T-helper 1 cell treated with Interleukin-12 subunit alpha and Interleukin-12 subunit beta and Interleukin-4 antibody, amounts not matched to agents 30 μg/mL and 1 μg/mL, for 36 hours (primary cell): ENCODE measurements around the gene KLHL35.
A peak's percentile ranks its signal among the peaks of the same experiment; 100 is the strongest.

ENCODE experiments used
- H3K27ac Mint-ChIP-seq: one replicate; pipeline ENCODE4 v1.8.0; 2021; ENCODE audit warnings: mild to moderate bottlenecking, mixed read lengths
- H3K27me3 Mint-ChIP-seq: one replicate; pipeline ENCODE4 v1.8.0; 2021; ENCODE audit warnings: low read depth, mixed read lengths
- H3K36me3 Mint-ChIP-seq: one replicate; pipeline ENCODE4 v1.8.0; 2021; ENCODE audit warnings: low read depth, mixed read lengths
- H3K4me1 Mint-ChIP-seq: one replicate; pipeline ENCODE4 v1.8.0; 2021; ENCODE audit warnings: low read depth, mixed read lengths
- H3K4me3 Mint-ChIP-seq: one replicate; pipeline ENCODE4 v1.8.0; 2021; ENCODE audit warnings: mild to moderate bottlenecking, moderate library complexity, mixed read lengths
- H3K9me3 Mint-ChIP-seq: one replicate; pipeline ENCODE4 v1.8.0; 2021; ENCODE audit warnings: mixed read lengths

Gene KLHL35, protein sequence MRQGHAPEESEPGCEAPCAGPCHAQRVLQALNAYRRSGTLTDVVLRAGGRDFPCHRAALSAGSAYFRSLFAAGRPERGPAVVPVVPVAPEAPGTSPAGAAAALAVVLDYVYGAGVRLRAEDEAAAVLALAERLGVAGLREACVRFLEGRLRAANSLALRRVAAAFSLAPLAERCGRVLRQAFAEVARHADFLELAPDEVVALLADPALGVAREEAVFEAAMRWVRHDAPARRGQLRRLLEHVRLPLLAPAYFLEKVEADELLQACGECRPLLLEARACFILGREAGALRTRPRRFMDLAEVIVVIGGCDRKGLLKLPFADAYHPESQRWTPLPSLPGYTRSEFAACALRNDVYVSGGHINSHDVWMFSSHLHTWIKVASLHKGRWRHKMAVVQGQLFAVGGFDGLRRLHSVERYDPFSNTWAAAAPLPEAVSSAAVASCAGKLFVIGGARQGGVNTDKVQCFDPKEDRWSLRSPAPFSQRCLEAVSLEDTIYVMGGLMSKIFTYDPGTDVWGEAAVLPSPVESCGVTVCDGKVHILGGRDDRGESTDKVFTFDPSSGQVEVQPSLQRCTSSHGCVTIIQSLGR

DNA sequence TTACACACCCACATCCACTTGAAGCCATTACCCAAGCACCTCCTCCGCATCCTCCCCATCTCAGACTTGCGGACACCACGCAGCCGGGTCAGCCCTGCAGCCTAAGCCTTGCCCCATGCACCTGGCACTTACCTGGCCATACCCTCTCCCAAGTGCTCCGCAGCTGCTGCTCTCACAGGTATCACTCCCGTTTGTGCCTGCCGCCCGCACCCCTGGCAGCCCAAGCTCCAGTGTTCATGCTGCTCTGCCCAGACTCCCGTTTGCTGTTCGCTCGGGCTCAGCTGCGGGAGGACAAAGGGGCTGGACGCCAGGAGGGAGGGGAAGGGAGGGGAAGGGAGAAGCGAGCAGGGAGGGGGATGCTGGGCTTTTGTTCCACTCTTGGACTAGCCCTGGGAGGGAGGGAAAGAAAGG, at the start of gene KLHL35:
TSS of gene KLHL35 (minus strand) at position 293 of the 411 bp plus-strand sequence. CDS start 2,574 bp downstream, outside the sequence.
- peaks cover 50% of the 10 kb centered on the region for H3K27me3 Mint-ChIP-seq
- H3K27ac Mint-ChIP-seq, result no peak within 1 kb of the TSS
- H3K36me3 Mint-ChIP-seq, result peaks cover 12% of the 10 kb centered on the region
- H3K4me1 Mint-ChIP-seq, result peaks cover 21% of the 10 kb centered on the region
- H3K9me3 Mint-ChIP-seq, result peaks cover 6% of the 10 kb centered on the region
- H3K4me3 Mint-ChIP-seq, result no peak within 1 kb of the TSS

DNA sequence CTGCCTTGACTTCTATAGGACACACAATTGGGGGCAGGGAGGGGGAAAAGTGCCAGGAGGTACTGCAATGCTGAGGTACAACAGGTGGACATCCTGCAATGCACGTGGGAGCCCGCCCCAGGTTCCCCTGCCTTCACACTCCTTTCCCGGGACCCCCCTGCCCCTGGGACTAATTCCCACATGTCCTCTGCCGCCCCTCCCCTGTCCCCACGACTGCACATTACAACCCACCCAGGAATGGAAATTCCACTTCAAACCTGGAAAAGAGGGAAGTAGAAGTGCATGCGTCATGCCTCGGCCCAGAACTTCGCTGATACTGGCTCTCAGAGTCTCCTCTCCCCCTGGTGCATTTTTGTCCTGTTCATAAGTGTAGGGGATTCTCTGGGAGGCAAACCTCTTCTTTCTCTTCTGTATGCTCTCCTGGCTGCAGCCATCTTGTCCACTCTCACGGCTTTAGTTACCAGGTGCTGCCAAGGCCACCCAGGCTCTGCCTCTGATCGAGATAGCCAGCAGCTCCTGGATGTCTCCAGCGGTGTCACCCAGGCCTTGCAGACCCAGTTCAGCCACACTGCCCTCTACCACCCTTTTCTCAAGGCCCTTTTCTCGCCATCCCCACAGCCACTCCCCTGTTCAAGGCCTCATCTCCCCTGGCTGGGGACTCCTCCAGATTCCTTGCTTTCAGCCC, 49.1 kb upstream of the KLHL35 start:
- Mint-ChIP-seq H3K27me3 (no peaks in the 10 kb centered on the region), H3K4me3 (no peak overlapping the region), H3K27ac (no peak overlapping the region)

DNA sequence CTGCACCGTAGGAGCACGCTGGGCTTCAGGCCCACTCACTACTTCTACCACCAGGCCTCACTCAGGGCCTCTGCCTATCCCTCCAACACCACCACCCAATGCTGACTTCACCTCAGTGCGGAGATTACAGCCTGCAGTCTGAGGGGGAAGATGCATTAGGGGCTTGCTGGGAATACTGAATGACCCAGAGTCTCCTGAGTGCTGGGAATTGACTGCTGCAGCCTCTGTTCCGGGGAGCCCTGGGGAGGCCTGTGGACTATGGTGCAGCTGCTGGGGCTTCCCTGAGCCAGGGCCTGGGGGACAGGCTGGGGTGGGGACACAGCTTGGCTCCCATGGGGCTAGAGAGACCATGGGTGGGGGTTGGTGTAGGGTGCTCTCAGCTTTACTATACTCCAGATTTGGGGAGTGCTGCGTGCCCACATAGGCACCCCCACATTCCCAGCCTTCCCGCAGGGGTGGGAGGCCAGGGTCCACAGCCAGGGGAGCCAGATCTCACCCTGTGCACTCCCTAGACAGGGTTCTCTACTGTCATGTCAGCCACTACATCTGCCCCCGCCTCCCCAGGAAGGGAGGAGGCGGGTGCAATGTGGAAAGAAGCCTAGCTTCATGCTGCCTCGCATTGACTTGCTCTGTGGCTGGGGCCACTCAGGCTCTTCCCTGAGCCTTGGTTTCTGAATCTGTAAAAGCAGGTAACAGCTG, 48.4 kb upstream of the KLHL35 start:
- no peak overlapping the region for H3K27ac Mint-ChIP-seq
- no peaks in the 10 kb centered on the region for H3K36me3 Mint-ChIP-seq
- H3K9me3 Mint-ChIP-seq, result no peaks in the 10 kb centered on the region
- no peak overlapping the region for H3K4me3 Mint-ChIP-seq
- H3K4me1 Mint-ChIP-seq, result no peaks in the 10 kb centered on the region
- H3K27me3 Mint-ChIP-seq, result no peaks in the 10 kb centered on the region

More for the DNA sequence above, 49.1 kb upstream of the KLHL35 start:
- Mint-ChIP-seq H3K9me3 (no peaks in the 10 kb centered on the region), H3K36me3 (no peaks in the 10 kb centered on the region), H3K4me1 (peaks cover 3% of the 10 kb centered on the region)

DNA sequence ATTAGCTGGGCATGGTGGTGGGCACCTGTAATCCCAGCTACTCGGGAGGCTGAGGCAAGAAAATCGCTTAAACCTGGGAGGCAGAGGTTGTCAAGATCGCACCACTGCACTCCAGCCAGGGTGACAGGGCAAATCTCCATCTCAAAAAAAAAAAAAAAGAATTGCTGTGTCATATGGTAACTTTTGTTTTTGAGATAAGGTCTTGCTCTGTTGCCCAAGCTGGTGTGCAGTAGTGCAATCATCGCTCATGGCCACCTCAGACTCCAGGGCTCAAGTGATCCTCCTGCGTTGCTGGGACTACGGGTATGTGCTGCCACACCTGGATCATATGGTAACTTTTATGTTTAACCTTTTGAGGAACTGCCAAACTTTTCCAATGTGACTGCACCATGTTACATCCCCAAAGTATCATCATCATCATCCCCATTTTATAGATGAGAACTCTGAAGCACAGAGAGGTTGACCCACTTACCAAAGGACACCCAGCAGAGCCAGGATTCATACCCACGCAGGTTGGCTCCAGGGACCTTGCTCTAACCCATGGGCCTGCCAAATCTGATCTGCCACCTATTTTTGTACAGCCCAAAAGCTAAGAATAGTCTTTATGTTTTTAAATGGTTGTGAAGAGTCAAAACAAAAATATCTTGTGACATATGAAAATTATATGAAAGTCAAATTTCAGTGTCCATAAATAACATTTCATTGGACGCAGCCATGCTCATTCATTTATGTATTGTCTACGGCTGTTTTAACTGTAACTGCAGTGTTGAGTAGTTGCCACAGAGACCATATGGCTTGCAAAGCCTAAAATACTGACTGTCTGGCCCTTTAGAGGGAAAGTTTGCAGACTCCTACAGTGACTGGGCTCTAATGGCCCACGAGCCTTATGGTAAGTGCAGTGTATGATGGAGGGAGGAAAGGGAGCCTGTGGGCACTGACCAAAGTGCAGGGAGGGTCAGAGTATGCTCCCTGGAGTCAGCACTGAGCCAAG, 47.5 kb upstream of the KLHL35 start:
- H3K4me3 Mint-ChIP-seq, result no peak overlapping the region
- no peaks in the 10 kb centered on the region for H3K36me3 Mint-ChIP-seq
- no peaks in the 10 kb centered on the region for H3K9me3 Mint-ChIP-seq
- H3K27me3 Mint-ChIP-seq, result no peaks in the 10 kb centered on the region
- H3K27ac Mint-ChIP-seq, result no peak overlapping the region
- H3K4me1 Mint-ChIP-seq, result peaks cover 6% of the 10 kb centered on the region

DNA sequence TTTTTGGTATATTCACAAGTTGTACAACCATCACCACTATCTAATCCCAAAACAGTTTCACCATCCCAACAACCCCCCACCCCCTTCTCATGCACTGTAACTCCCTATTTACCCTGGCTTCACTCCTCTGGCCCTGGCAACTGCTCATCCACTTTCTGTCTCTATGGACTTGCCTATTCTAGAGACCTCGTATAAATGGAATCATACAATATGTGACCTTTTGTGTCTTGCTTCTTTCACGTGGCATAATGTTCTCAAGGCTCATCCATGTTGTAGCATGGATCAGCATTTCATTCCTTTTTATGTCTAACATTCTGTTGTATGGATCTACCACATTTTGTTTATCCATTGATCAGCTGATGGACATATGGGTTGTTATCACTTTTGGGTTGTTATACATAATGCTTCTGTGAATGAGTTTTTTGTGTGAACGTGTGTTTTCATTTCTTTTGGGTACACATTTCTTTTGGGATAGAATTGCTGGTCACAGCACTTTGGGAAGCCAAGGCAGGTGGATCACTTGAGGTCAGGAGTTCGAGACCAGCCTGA, 46.7 kb upstream of the KLHL35 start:
- H3K4me1 Mint-ChIP-seq, result peaks cover 14% of the 10 kb centered on the region
- no peak overlapping the region for H3K4me3 Mint-ChIP-seq
- H3K36me3 Mint-ChIP-seq, result no peaks in the 10 kb centered on the region
- H3K27ac Mint-ChIP-seq, result no peak overlapping the region
- no peaks in the 10 kb centered on the region for H3K9me3 Mint-ChIP-seq
- H3K27me3 Mint-ChIP-seq, result no peaks in the 10 kb centered on the region

DNA sequence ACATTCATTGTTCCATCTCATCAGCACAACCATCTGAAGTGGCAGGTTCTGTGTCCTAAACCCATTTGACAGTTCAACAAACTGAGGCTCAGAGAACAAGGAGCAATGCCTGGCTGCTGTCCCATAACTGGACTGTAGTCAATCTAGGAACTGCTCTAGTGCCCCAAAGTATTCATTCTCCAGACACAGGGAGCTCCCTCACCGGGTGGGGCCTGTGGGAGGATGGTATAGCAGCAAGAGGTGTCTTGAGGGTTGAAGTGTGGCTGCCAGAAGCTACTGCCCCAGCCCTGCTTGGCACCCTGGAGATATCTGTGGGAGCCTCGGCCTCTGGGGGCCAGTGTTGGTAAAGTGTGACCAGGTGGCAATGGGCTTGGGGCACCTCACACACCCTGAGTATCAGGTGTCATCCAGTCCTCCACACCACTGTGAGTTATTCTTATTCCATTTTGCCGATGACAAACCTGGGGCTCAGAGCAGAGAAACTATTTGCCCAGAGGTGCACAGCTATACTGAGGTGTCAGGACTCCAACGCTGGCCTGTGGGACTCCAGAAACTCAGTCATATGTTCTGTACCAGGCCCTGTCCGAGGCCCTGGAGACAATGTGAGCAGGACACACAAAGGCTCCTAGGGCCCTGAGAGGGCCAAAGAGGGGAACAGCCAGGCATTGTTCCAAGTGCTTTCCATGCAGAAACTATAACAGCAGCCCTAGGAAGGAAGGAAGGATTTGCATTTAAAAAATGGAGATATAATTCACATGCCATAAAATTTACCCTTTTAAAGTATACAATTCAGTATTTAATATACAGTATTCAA, 46.0 kb upstream of the KLHL35 start:
- H3K27me3 Mint-ChIP-seq, result no peaks in the 10 kb centered on the region
- H3K4me1 Mint-ChIP-seq, result peaks cover 14% of the 10 kb centered on the region
- no peak overlapping the region for H3K4me3 Mint-ChIP-seq
- no peak overlapping the region for H3K27ac Mint-ChIP-seq
- no peaks in the 10 kb centered on the region for H3K9me3 Mint-ChIP-seq
- no peaks in the 10 kb centered on the region for H3K36me3 Mint-ChIP-seq

DNA sequence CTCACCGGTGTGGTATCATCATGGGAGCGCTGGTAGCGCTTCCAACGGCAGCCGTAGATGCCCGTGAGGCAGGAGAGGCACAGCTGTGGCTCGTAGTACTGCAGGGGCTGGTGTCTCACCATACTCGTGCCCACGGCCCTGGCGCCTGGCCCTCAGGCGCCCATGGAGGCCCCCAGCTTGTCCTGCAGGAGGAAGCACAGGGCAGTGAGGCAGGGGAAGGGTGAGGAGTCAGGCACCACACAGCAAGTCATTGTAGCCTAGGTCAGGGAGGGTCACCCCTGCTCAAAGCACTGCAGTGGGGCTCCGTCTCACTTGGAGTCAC, 44.6 kb upstream of the KLHL35 start:
- H3K4me1 Mint-ChIP-seq, result peaks cover 14% of the 10 kb centered on the region
- no peaks in the 10 kb centered on the region for H3K9me3 Mint-ChIP-seq
- no peak overlapping the region for H3K4me3 Mint-ChIP-seq
- peaks cover 2% of the 10 kb centered on the region for H3K36me3 Mint-ChIP-seq
- no peaks in the 10 kb centered on the region for H3K27me3 Mint-ChIP-seq
- H3K27ac Mint-ChIP-seq, result no peak overlapping the region

DNA sequence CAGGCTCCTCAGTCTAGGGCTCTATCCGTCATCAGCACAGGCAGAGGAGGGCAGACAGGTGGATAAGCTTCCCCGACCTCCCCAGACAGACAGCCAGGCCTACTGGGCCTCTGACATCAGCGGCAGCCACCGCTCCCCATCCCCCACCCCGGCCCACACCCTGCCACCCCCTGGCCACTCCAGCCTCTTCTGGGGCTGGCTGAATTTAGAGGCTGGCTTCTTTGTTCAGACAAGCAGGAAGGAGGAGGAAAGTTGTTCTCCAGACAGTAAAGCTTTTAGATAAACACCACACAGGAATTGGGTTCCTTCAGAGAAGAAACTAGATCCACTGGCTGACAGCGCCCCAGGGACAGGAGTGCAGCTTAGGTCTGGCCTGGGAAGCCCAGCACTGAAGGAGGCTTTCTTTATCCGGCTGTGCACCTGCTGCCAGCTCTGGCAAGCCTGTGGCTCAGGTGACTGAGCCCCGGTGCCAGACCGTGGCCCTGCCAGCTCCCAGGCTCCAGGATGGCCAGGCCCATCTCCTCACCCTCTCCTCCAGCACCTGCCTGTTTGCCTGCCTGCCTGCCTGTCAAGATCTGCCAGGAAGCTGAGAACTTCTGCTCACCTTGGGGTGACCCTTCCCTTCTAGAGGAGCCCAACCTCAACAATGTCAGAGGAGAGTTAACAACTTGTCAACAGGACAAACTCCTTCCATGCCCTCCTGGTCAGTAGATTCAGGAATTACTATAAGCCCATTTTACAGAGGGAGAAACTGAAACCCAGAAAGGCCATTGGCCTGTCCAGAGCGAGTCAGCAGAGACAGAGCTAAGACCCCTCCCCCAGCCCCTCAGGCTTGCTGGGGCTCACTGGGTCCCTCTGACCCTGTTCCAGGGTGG, 44.0 kb upstream of the KLHL35 start:
- H3K9me3 Mint-ChIP-seq, result no peaks in the 10 kb centered on the region
- H3K4me3 Mint-ChIP-seq, result no peak overlapping the region
- no peak overlapping the region for H3K27ac Mint-ChIP-seq
- H3K36me3 Mint-ChIP-seq, result peaks cover 3% of the 10 kb centered on the region
- no peaks in the 10 kb centered on the region for H3K27me3 Mint-ChIP-seq
- peaks cover 14% of the 10 kb centered on the region for H3K4me1 Mint-ChIP-seq

DNA sequence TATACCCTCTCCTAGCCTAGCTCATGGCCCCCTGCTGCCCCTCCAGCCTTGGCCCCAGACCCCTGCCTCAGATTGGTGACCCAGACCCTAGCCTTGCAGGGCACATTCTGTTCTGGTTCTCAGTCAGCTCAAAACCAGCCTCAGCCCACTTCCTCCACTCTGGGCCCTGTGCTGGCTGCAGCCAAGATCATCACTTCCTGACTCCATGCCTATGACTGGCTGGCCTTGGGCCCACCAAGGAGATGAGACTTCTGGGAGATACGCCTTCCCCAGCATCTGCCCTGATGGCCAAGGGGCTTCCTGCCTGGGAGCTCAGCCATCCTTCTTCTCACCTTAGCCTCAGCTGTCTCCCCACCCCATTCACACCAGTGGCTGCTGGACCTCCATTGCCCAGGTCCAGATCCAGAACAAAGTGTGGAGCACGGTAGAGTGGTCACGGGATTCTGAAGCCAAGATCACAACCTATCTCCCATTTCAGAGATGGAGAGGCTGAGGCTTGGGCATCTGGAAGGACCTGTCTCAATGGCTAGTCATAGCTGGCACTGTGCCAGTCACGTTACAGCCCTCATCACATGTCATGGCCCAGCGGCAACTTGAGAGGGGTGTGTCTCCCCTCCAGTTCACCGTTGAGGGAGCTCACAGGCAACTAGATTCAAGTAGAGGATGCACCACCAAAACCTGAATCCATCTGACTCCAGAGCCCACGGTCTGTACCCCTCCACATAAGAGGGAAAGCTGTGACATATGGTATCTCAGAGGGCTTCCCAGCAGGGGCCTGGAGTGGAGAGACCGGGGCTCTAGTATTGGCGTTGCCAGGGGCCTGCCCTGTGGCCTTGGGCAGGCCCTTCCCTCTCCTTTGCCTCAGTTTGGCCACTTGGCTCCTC, 43.0 kb upstream of the KLHL35 start:
- Mint-ChIP-seq H3K4me1 (peaks cover 14% of the 10 kb centered on the region), H3K27ac (peak overlapping the region; percentile 88), H3K27me3 (peaks cover 1% of the 10 kb centered on the region), H3K9me3 (no peaks in the 10 kb centered on the region), H3K4me3 (no peak overlapping the region), H3K36me3 (peaks cover 3% of the 10 kb centered on the region)

DNA sequence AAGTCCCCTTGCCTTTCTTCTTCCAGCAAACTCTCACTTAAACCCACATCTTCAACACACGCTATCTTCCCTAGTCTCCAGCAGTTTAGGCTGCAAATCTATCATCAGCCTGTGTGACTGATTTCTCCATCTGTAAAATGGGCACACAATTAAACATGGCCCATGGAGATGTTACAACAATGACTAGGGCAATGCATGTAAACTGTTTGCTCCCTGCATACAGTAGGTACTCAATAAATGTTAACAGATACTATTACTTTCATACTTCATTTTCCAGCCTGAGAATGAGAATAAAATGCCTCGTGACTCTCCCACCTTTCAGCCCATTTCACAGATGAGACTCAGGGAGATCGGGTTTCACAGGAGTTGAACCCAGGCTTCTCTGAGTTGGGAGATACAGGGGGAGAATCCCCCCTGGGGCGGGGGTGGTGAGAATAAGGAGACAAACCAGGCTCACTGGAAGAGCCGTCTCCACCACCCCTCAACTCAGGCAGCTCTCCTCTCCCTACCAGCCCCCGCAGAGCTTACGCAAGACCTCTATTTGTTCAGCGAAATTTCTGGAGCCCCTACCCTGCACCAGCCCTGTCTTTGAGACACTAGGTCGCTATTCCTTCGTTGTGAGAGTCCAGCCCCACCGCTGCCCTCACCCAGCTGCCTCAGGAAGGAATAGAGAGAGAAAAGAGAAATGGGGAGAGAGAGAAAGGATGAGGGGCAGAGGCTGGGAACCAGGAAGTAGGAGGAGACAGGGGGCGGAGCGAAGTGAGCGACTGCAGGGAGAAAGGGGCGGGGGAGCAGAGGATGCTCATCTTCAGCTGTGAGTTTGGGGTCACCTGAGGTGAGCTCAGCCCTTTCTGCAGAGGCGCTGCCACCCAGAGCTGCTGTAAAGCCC, 42.1 kb upstream of the KLHL35 start:
- H3K4me3 Mint-ChIP-seq, result peak overlapping the region; percentile 59
- peaks cover 14% of the 10 kb centered on the region for H3K4me1 Mint-ChIP-seq
- no peaks in the 10 kb centered on the region for H3K9me3 Mint-ChIP-seq
- peaks cover 3% of the 10 kb centered on the region for H3K36me3 Mint-ChIP-seq
- peak overlapping the region; percentile 88 for H3K27ac Mint-ChIP-seq
- H3K27me3 Mint-ChIP-seq, result peaks cover 5% of the 10 kb centered on the region

DNA sequence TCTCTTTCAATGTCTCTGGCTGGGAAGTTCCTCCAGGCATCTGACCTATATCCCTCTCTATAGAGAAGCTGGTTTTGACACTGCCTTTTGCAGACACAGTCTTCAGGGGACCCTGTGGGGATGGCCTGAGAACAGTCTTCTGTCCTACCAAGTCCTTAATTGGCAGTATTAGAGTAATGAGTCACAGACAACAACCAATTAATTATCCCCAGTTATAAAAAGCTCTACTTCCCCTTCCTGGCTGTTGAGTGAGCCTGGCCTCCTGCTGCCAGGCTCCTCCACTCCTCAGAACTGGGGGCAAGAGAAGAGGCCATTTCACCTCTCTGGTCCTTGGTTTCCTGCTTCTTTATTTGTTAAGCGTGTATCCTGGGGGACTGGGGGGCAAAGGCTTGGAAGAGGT, 41.2 kb upstream of the KLHL35 start:
- Mint-ChIP-seq H3K27me3 (peaks cover 5% of the 10 kb centered on the region), H3K27ac (no peak overlapping the region), H3K4me3 (no peak overlapping the region), H3K4me1 (peaks cover 14% of the 10 kb centered on the region), H3K9me3 (no peaks in the 10 kb centered on the region), H3K36me3 (peaks cover 3% of the 10 kb centered on the region)
